GM21717 (cell line): Measurements from ENCODE around the gene OSCP1.
A peak's percentile ranks its signal among the peaks of the same experiment; 100 is the strongest.

Experiments
- ATAC-seq: cut with Tn5 transposase; IDR thresholded peaks from one replicate; pipeline ENCODE4 v1.9.1; 2021; ENCODE audit warnings: mild to moderate bottlenecking, moderate library complexity; ENCODE audit not compliant: unreplicated experiment

OSCP1 gene

DNA sequence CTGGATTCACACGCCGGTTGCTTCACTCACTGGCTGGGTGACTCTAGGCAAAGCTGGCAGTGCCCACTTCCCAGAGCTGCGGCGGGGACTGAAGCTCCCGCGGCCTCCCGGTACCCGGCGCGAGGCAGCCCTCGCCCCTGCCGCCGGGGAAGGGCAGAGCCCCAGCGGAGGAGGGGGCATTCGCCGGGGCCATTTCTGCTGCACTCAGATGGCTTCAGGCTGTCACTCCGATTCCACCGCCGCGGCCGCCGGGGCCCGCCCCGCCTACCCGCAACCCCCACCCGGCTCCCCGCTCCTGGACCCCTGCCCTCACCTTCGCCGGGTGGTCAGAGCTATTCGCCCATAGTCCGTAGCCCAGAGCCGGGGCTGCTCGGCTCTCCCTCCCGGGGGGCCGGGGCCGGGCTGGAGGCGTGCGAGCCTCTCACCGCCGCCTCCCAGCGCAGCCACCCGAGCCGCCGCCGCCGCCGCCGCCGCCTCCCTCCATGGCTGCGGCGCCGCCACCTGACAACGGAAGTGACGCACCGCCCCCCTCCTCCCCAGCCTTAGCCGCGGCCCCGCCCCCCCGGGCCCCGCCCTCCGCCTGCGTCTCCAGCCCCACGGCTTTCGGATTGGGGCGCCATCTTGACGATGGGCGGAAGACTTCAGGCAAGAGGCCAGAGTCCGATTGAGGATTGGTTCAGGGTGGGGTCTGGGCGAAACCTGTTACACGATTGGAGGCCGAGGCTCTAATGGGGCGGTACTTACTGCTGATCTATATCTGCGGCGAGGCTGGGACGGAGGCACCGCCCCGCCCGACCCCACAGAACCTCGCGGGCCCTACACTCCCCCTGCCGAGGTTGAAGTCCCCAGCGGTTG is 64.6 kb downstream of the OSCP1 start, which contains the start of gene STK40:
Gene STK40 (minus strand): TSS at position 515 of the 855 bp plus-strand sequence. CDS start 24,592 bp downstream, outside the sequence.
- ATAC-seq = peak; percentile 74

DNA sequence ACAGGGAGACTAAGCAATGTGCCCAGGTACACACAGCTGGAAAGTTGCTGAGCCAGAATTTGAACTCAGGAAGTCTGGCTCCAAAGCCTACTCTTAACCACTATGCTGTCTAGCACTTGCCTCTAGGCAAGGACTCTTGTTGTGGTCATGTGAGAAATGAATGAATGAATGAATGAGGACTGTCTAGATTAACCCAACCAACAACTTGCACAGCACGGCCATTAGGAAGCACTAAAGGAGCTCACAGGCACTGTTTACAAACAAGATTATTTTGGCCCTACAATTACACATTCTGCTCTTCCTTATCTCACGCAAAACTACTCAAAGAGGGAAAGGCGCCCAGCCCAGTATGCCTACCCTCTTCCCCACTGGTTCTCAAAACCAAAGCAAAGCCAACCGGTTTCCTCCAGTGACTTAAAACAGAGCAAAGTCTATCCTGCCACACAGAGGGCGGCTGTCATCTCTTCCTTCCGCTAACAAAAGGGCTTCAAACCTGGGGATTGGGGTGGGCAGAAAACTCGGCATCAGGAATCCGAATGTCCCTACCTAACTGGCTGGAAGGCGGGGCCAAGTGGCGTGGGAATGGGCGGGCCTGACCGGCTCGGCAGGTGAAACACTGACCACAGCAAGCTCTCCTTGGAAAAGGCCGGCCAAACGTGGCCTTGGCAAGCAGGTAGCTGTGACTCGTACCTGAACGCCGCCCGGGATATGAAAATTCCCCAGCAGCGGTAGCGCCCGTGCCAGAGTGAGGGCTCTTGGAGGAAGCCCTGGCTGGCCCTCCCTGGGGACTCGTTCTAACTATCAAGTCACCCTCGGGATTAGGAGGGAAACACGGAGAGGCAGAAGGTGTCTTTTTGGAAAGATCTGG is 65.5 kb downstream of the OSCP1 start:
- ATAC-seq = no peak

DNA sequence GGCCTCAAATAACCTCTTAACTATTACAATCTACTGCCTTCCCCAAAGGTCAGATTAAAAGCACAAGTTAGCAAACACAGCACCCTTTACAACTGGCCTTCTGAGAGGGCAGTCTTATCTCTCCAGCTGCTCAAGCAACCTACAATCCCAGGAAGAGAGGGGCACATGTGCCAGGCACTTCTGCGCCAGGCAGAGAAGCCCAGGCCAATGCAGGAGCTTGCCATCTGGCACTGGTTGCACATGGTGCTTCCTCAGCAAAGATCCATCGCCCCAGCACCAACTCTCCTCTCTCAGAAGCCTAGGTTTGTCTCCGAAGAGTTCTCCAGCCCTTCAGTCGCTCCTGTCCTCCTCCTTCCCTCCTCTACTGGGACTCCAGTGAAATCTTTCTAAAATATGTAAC is 67.0 kb downstream of the OSCP1 start:
- no peak for ATAC-seq

DNA sequence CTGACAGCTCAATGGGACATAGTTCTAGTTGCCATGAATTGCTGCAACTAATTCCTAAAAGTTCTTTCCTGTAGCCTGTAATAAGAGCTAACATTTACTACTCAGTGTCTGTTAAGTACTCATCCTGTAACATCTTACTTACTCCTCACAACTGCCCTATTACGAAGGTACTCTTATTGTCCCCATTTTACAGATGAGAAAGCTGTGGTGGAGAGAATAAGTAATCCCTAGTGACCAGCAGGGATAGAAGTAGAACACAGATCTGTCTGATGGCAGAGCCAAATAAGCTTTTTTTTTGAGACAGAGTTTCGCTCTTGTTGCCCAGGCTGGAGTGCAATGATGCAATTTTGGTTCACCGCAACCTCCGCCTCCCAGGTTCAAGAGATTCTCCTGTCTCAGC is 67.6 kb downstream of the OSCP1 start:
- ATAC-seq = no peak

DNA sequence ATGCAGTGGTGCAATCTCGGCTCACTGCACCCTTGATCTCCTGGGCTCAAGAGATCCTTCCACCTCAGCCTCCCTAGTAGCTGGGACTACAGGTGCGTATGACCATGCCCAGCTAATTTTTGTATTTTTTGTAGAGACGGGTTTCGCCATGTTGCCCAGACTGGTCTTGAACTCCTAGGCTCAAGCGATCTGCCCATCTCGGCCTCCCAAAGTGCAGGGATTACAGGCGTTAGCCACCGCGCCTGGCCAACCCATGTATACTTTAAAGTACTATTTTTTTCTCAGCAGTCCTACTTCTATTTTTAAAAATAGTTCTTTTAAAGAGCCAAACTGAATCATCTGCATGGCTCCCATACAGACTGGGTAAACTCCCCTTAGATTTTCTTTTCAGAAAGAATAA is 68.0 kb downstream of the OSCP1 start:
- no peak for ATAC-seq

DNA sequence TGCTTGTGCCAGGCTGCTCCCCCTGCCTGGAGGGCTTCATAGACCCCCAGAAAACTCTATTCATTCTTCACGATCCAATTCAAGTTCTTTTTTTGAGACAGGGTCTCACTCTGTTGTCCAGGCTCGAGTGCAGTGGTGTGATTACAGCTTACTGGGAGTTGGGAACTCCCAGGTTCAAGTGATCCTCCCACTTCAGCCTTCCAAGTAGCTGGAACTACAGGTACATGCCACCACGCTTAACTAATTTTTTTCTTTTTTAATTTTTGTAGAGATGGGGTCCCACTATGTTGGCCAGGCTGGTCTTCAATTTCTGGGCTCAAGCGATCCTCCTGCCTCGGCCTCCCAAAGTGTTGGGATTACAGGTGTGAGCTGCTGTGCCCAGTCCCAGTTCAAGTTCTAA is 68.8 kb downstream of the OSCP1 start:
- ATAC-seq = no peak

DNA sequence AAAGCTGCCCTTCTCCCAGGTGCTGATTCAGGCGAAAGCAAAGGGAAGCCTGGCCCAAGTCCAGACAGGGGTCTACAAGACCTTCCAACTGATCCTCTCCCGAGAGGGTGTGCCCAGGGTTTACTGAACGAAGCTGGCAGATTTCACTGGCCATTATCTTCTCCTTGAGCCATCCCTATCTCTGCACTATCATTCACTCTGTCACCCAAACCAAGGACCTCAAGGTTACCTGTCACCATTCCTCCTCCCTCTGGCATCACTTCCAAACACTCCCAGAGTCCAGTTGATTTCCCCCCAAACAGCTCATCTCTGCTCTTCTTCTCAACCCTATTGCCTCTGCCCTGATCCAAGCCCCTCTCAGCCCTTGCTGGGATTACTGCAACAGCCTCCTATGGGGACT is 69.5 kb downstream of the OSCP1 start:
- no peak for ATAC-seq

DNA sequence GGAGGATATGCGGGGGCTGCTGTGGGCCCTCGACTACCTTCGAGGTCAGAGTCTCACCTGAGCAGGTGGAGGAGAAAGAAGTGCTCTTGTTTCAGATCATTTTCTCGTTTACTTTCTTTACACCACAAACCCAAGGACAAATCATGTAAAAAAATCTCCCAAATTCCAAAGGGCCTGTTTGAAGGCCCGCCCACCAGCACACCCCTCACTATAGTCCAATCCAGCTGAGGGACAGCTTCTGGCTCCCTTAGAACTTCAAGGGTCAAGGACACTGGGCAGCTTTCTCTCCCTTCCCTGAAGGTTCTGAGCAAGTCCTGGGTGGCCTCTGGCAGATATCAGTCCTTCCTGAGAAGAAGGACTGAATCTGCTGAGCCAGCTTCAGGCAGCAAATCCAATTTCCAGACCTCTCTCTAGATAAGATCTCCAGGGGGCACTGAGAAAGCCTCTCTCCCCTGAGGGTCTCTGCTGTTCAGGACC is 70.1 kb downstream of the OSCP1 start:
- no peak for ATAC-seq

DNA sequence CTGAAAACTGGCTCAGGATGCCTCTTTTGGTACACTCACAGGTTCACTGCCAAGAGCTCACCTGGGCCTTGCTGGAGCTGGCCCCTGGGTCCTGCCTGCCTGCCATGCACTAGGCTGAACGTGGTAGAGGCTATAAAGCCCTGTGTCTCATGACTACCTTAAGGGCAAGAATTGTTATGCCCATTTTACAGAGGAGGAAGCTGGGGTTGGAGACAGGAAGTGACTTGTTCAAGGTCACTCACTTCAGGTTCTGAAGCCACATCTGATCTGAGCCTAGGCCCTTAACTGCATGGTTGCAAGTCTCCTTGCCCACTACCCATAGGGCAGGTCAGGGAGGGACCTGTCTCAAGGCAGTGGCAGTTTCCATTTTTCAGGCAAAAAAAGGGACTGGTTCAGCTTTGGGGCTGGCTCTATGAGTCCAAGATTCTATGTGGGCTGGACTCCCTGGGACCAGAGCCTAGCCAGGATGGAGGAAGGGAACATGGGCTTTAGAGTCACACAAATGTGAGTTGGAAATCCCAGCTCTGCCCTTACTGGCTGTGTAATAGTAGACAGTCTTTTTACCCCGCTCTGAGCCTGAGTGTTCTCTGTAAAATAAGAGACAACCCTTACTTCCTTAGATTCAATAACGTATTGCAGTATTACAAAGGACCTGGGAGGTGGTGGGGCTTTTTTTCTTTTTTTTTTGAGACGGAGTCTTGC is 72.3 kb downstream of the OSCP1 start:
- no peak for ATAC-seq

DNA sequence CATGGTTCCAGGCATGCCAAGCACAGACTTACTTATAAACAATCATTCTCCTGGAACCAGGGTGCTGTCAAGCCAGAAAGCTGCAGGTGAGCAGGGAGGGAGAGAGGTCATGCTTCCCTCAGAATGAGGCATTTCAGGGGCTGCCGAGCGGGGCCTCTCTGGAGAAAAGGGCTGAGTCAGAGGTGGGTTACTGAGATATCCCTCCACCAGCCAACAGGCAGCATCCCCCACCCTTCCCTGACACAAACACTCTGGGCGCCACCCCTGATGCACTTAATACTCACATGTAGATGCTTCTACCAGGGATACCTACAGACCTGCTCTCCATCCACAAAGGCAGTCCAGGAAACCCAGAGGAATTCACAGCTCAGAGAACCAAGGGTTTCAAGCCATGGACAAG is 77.6 kb downstream of the OSCP1 start:
- no peak for ATAC-seq

DNA sequence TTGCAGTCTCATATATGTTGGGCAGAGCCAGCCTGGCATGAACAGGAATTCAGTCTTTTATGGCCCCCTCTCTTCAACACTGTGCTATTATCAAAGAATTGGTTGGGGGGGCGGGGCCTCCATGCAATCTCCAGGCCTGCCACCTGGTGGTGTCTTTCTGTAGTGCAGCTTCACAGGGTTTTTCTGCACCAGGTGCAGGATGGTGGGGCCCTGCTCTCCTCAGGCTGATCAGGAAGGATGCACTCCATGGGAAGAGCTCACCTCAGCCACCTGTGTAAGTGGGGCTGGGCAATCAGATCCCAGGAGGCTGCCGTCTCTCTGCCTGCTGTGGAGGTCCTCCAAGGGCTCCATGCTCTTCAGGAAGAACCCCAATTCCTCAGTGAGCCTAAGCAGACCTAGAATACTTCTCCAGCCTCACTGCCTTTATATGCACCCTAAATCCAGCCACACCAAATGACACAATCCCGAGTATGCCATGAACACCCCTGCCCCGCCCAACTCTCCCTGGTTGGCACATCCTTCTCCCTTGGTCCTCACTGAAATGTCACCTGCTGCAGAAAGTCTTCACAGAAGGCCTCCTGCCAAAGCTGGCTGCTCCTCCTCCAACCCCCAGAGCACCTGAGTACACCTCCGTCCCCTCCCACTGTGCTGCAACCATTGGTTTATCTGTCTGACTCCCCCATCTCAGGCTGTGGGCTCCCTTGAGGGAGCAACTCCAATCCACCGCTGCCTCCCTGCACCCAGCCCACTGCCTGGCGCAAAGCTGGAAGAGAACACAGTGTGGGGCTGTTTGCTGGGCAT is 81.0 kb downstream of the OSCP1 start:
- no peak for ATAC-seq
